ENCODE measurements around the gene VTN. TPM values are rescaled to one million over a fixed set of nuclear protein-coding genes. Genes with fewer than 3 reads are reported as not detected.

Gene VTN
- total and polyA plus RNA-seq, 2 donors (not counting 3 experiments of a cell fraction or from before 2014, with no cell fraction given) = 1.1 TPM; not detected in 1

DNA sequence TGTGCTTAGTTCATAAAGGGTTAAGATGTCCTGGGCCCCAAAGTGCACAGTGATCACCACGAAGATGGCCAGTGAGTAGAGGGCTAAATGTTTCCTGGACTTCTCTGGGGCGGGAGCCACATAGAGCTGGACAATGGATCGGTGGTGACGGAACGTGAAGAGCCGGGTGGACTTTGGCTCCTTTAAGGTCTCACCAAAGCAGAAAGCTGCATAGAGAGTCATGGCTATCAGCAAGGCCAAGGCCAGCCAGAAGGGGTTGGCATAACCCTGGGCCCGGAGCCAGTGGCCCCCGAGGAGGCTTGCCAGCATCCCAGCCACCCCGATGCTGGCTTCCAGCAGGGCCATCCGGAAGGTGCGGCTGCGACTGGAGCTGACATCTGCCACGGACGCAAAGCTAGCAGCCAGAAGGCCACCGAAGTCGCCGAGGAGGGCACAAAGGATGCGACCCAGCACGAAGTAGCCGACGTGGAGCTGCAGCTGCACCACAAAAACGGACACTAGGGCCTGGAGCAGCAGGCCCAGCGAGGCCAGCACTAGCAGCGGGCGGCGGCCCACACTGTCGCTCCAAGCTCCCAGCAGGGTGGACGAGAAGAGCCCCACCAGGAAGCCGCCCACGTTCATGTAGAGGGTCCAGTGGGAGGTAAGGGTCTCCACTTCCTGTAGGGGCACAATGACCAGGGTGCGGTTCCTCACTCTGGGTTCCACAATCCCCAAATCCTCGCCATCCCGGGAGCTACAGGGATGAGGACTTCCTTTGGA lies 34.9 kb upstream of the VTN start:
- Histone ChIP-seq H3K9ac (replicated peaks; ENCODE audit: extremely low read depth, insufficient read depth, low read length) (no peak overlapping the region), H3K27me3 (ENCODE audit: control insufficient read depth in 2 of 2, insufficient read depth in 2 of 2, low read length in 2 of 2) (peaks cover 0 to 2% of the 10 kb centered on the region in 2 experiments), H3K4me2 (ENCODE audit: insufficient read depth, low read length) (peak overlapping the region; percentile 13), H3K4me3 (replicated peaks in 1 of 3; ENCODE audit: insufficient read depth in 1 of 3, low read depth in 1 of 3, low read length in 3 of 3) (peak overlapping the region in 2 of 3 experiments; percentile 0 to 54), H4K20me1 (replicated peaks; ENCODE audit: control insufficient read depth, extremely low read depth, insufficient read depth, low read length) (no peaks in the 10 kb centered on the region), H2AFZ (ENCODE audit: low read depth, low read length) (peak overlapping the region; percentile 86), H3K36me3 (ENCODE audit: control insufficient read depth in 2 of 2, extremely low read depth in 1 of 2, insufficient read depth in 2 of 2, low read length in 2 of 2) (no peaks in the 10 kb centered on the region), H3K9me3 (replicated peaks; ENCODE audit: control insufficient read depth, insufficient read depth, low read length) (no peaks in the 10 kb centered on the region), H3K27ac (ENCODE audit: insufficient read depth, low read depth, low read length) (no peak overlapping the region), H3K4me1 (ENCODE audit: control insufficient read depth, extremely low read depth, insufficient read depth, low read length) (peaks cover 9% of the 10 kb centered on the region), H3K79me2 (ENCODE audit: control insufficient read depth, insufficient read depth, low read length) (no peaks in the 10 kb centered on the region), H3K9me1 (replicated peaks; ENCODE audit: control insufficient read depth, extremely low read depth, insufficient read depth, low read length) (no peaks in the 10 kb centered on the region)
- intact Hi-C loops (cut with micrococcal nuclease) (no loop called here), dilution Hi-C loops (cut with MboI; ENCODE audit: extremely low pct_ligation_motif_present, low sequenced_read_pairs) (no loop called here)
- ChIA-PET POLR2A (no interaction called here), CTCF (interaction anchor here (1.9 to 5.1 kb wide), 2 partner anchors 12 to 22 kb away, joined by 6 to 34 read pairs; no protein-coding TSS in a partner anchor)
- FAIRE-seq = no peak
- DNase-seq (ENCODE audit: low read depth, low spot score) = no peak
- TF ChIP-seq FOS (IDR thresholded peaks at IDR 0.05; ENCODE audit: borderline replicate concordance, insufficient read depth, low read length) (no peak), POLR2A (IDR thresholded peaks at IDR 0.05; ENCODE audit: low read depth, low read length) (no peak)
- no TSS peak for BruUV-seq (replicated peaks)

DNA sequence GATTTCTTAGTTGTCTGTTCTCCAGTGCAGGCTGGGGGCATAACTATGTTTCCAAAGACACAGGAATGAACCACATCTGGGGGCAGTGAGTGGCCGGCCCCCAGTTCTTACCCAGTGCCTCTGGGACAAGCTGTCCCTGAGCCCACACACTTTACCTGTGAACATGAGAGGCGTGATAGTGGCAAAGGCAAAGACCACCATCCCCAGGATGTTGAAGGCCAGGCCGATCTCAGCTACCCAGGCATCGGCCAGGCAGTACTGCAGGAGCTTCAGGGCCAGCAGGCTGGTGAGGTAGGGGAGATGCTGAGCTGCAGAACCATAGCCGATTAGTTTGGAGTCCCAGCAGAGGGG lies 34.3 kb upstream of the VTN start:
- POLR2A ChIA-PET = no interaction called here
- Histone ChIP-seq H3K4me2 (ENCODE audit: insufficient read depth, low read length) (no peak overlapping the region), H3K79me2 (ENCODE audit: control insufficient read depth, insufficient read depth, low read length) (no peaks in the 10 kb centered on the region), H3K9me3 (replicated peaks; ENCODE audit: control insufficient read depth, insufficient read depth, low read length) (no peaks in the 10 kb centered on the region), H3K36me3 (ENCODE audit: control insufficient read depth in 2 of 2, extremely low read depth in 1 of 2, insufficient read depth in 2 of 2, low read length in 2 of 2) (no peaks in the 10 kb centered on the region), H3K27me3 (ENCODE audit: control insufficient read depth in 2 of 2, insufficient read depth in 2 of 2, low read length in 2 of 2) (peaks cover 0 to 2% of the 10 kb centered on the region in 2 experiments), H3K4me1 (ENCODE audit: control insufficient read depth, extremely low read depth, insufficient read depth, low read length) (peaks cover 9% of the 10 kb centered on the region), H3K9me1 (replicated peaks; ENCODE audit: control insufficient read depth, extremely low read depth, insufficient read depth, low read length) (no peaks in the 10 kb centered on the region), H3K27ac (ENCODE audit: insufficient read depth, low read depth, low read length) (no peak overlapping the region), H2AFZ (ENCODE audit: low read depth, low read length) (no peak overlapping the region), H3K9ac (replicated peaks; ENCODE audit: extremely low read depth, insufficient read depth, low read length) (no peak overlapping the region), H3K4me3 (replicated peaks in 1 of 3; ENCODE audit: insufficient read depth in 1 of 3, low read depth in 1 of 3, low read length in 3 of 3) (no peak overlapping the region), H4K20me1 (replicated peaks; ENCODE audit: control insufficient read depth, extremely low read depth, insufficient read depth, low read length) (no peaks in the 10 kb centered on the region)
- CTCF ChIA-PET = interaction anchor here (1.9 to 5.1 kb wide), 2 partner anchors 12 to 22 kb away, joined by 6 to 34 read pairs; no protein-coding TSS in a partner anchor
- DNase-seq (ENCODE audit: low read depth, low spot score) (no peak), FAIRE-seq (no peak)
- BruUV-seq (replicated peaks) = no TSS peak
- dilution Hi-C loops (cut with MboI; ENCODE audit: extremely low pct_ligation_motif_present, low sequenced_read_pairs) = no loop called here
- intact Hi-C loops (cut with micrococcal nuclease) = no loop called here
- TF ChIP-seq EZH2 (IDR thresholded peaks at IDR 0.05; ENCODE audit: borderline replicate concordance, low read depth, low read length, severe bottlenecking) (no peak), POLR2A (IDR thresholded peaks at IDR 0.05; ENCODE audit: low read depth, low read length) (no peak), GATA2 (IDR thresholded peaks at IDR 0.05; ENCODE audit: insufficient read depth, insufficient read length, low read depth, low read length) (no peak), JUN (IDR thresholded peaks at IDR 0.05; ENCODE audit: borderline replicate concordance, insufficient read depth, insufficient read length, low read depth) (no peak), MYC (IDR thresholded peaks at IDR 0.05; ENCODE audit: low read depth, low read length) (no peak), POLR2AphosphoS5 (IDR thresholded peaks at IDR 0.05; ENCODE audit: insufficient read depth, low read depth, low read length) (no peak), FOS (IDR thresholded peaks at IDR 0.05; ENCODE audit: borderline replicate concordance, insufficient read depth, low read length) (no peak)
- TF ChIP-seq, protein P1, sequence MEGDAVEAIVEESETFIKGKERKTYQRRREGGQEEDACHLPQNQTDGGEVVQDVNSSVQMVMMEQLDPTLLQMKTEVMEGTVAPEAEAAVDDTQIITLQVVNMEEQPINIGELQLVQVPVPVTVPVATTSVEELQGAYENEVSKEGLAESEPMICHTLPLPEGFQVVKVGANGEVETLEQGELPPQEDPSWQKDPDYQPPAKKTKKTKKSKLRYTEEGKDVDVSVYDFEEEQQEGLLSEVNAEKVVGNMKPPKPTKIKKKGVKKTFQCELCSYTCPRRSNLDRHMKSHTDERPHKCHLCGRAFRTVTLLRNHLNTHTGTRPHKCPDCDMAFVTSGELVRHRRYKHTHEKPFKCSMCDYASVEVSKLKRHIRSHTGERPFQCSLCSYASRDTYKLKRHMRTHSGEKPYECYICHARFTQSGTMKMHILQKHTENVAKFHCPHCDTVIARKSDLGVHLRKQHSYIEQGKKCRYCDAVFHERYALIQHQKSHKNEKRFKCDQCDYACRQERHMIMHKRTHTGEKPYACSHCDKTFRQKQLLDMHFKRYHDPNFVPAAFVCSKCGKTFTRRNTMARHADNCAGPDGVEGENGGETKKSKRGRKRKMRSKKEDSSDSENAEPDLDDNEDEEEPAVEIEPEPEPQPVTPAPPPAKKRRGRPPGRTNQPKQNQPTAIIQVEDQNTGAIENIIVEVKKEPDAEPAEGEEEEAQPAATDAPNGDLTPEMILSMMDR (IDR thresholded peaks at IDR 0.05; ENCODE audit: extremely low read depth in 1 of 2, insufficient read depth in 1 of 2, low read depth in 1 of 2, low read length in 2 of 2) = no peak
- TF ChIP-seq, protein P2, sequence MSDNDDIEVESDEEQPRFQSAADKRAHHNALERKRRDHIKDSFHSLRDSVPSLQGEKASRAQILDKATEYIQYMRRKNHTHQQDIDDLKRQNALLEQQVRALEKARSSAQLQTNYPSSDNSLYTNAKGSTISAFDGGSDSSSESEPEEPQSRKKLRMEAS (IDR thresholded peaks at IDR 0.05; ENCODE audit: insufficient read depth, insufficient read length) = no peak

Data from endothelial cell of umbilical vein (primary cell).